Activated CD8-positive, alpha-beta memory T cell treated with anti-CD3 and anti-CD28 coated beads, Interleukin-2, amount 50 U/mL, for 24 hours (primary cell): ENCODE results near the gene KPTN.
"Not testable (repeated sequence)": the region's sequence is repeated elsewhere in the genome, so short reads cannot be mapped to it uniquely, and the experiment has no call there.

Source experiments
- DNase-seq: peaks from one replicate; pipeline ENCODE4 v3.0.0-alpha.2; 2020; ENCODE audit errors: extremely low read depth

The KPTN gene

GRCh38 chr19:47492137-47492533 is 8.1 kb upstream of the KPTN start:
- no peak for DNase-seq

- DNase-seq = no peak
Measured at GRCh38 chr19:47491358-47492136, 7.5 kb upstream of the KPTN start.

GRCh38 chr19:47490847-47491246 is 6.8 kb upstream of the KPTN start:
- DNase-seq = no peak

- no peak for DNase-seq
Measured at GRCh38 chr19:47490031-47490430, 6.0 kb upstream of the KPTN start.

- DNase-seq = no peak
Measured at GRCh38 chr19:47489072-47489914, 5.3 kb upstream of the KPTN start.

GRCh38 chr19:47487551-47488515 is 3.8 kb upstream of the KPTN start:
- DNase-seq = no peak

GRCh38 chr19:47486900-47487299 is 2.9 kb upstream of the KPTN start:
- no peak for DNase-seq

- not testable (repeated sequence) for DNase-seq
Measured at GRCh38 chr19:47486220-47486619, 2.2 kb upstream of the KPTN start.

GRCh38 chr19:47485210-47485609 is 1.2 kb upstream of the KPTN start:
- no peak for DNase-seq

- DNase-seq = no peak
Measured at GRCh38 chr19:47483200-47483599, 819 bp downstream of the KPTN start.

GRCh38 chr19:47481460-47482052 is 2.5 kb downstream of the KPTN start:
- no peak for DNase-seq

GRCh38 chr19:47480658-47481057 is 3.4 kb downstream of the KPTN start:
- DNase-seq = no peak

- no peak for DNase-seq
Measured at GRCh38 chr19:47479701-47480503, 4.1 kb downstream of the KPTN start.

- no peak for DNase-seq
Measured at GRCh38 chr19:47476438-47476972, 7.5 kb downstream of the KPTN start.

- DNase-seq = no peak
Measured at GRCh38 chr19:47475465-47475864, 8.6 kb downstream of the KPTN start.

- DNase-seq = no peak
Measured at GRCh38 chr19:47473336-47473735, 10.7 kb downstream of the KPTN start.

GRCh38 chr19:47471733-47472457 is 12.1 kb downstream of the KPTN start, which contains the start of gene SLC8A2:
Gene SLC8A2, minus strand, starts transcription at chr19:47471893. Its CDS starts 5,490 bp downstream, at chr19:47466403.
- no peak for DNase-seq

GRCh38 chr19:47471381-47471732 is 12.7 kb downstream of the KPTN start:
- DNase-seq = no peak

GRCh38 chr19:47470447-47471195 is 13.4 kb downstream of the KPTN start:
- DNase-seq = no peak
